Esophagus squamous epithelium (tissue), 5 donors: ENCODE results near the gene STX5. TPM values are rescaled to one million over a fixed set of nuclear protein-coding genes. Genes with fewer than 3 reads are reported as not detected.
"Not testable (repeated sequence)": the region's sequence is repeated elsewhere in the genome, so short reads cannot be mapped to it uniquely, and the experiment has no call there.

Experiments used
- DNase-seq: peaks from one replicate; lab custom pipeline; 2025; lab: John Stamatoyannopoulos, UW
- H3K27ac ChIP-seq, 4 donors: fragments of 200-600 bp; sonication (generic); one replicate each; pipeline ENCODE4 v1.5.1; 2016 to 2019; ENCODE audit warnings: mild to moderate bottlenecking in 1 of 4
- H3K27me3 ChIP-seq, 4 donors: fragments of 200-600 bp; sonication (generic); 1 replicate in 3 of 4; 2 replicates in 1 of 4; pipeline versions ENCODE4 v1.5.1 to v1.6.0; 2017 to 2021; ENCODE audit warnings: antibody characterized with exemption in 1 of 4
- H3K36me3 ChIP-seq, 3 donors: fragments of 200-600 bp; sonication (generic); one replicate each; pipeline ENCODE4 v1.5.1; 2016 to 2019
- H3K4me1 ChIP-seq, 3 donors: fragments of 200-600 bp; sonication (generic); one replicate each; pipeline ENCODE4 v1.5.1; 2017 to 2019
- H3K4me3 ChIP-seq, 4 donors: fragments of 200-600 bp; sonication (generic); 1 replicate in 3 of 4; 2 replicates in 1 of 4; pipeline ENCODE4 v1.5.1; 2016 to 2019; ENCODE audit warnings: mild to moderate bottlenecking in 2 of 4, moderate library complexity in 1 of 4
- H3K9me3 ChIP-seq, 3 donors: fragments of 200-600 bp; sonication (generic); one replicate each; pipeline ENCODE4 v1.5.1; 2016 to 2019
- POLR2A ChIP-seq, 4 donors: fragments of 450-650 bp; IDR thresholded peaks; one replicate each; pipeline ENCODE4 v1.6.1; 2017; ENCODE audit warnings: antibody characterized with exemption in 4 of 4, mild to moderate bottlenecking in 4 of 4, moderate library complexity in 3 of 4
- WGBS, 2 donors: methylation state at CpG; one replicate each; pipeline ENCODE4 v1.1.5; 2018; 5-methylcytosine and 5-hydroxymethylcytosine counted together
- intact Hi-C: fragments of 100-400 bp; cut with DNase I; formaldehyde crosslinking; loops from one replicate; pipeline ENCODE4 v1.15.0; 2022
- small RNA-seq, 4 donors: library from RNA; depleted of rRNA; stranded (forward); fragments of <200 nt; gene quantifications; one replicate each; pipeline ENCODE3, GENCODE V24; 2016
- total RNA-seq, 4 donors: library from RNA; depleted of rRNA; stranded (reverse); fragments of >200 nt; gene quantifications; one replicate each; pipeline ENCODE4 v1.1.0, GENCODE V29; 2016
- TF ChIP-seq, protein P1 (sequence below), 6 experiments: fragments of 450-650 bp in 4 of 6; fragments of 200-600 bp in 2 of 6; sonication (generic) in 2 of 6; IDR thresholded peaks; one replicate each; pipeline ENCODE4 v1.5.1; 2016 to 2019; ENCODE audit warnings: antibody characterized with exemption in 6 of 6, mild to moderate bottlenecking in 4 of 6, moderate library complexity in 4 of 6
- donor health status: DM: yes; HTN: yes; CAD: no.

Gene STX5
- total RNA-seq, 4 donors from 2014 or later, result 23.0 to 34.7 (median 24.2) TPM

DNA sequence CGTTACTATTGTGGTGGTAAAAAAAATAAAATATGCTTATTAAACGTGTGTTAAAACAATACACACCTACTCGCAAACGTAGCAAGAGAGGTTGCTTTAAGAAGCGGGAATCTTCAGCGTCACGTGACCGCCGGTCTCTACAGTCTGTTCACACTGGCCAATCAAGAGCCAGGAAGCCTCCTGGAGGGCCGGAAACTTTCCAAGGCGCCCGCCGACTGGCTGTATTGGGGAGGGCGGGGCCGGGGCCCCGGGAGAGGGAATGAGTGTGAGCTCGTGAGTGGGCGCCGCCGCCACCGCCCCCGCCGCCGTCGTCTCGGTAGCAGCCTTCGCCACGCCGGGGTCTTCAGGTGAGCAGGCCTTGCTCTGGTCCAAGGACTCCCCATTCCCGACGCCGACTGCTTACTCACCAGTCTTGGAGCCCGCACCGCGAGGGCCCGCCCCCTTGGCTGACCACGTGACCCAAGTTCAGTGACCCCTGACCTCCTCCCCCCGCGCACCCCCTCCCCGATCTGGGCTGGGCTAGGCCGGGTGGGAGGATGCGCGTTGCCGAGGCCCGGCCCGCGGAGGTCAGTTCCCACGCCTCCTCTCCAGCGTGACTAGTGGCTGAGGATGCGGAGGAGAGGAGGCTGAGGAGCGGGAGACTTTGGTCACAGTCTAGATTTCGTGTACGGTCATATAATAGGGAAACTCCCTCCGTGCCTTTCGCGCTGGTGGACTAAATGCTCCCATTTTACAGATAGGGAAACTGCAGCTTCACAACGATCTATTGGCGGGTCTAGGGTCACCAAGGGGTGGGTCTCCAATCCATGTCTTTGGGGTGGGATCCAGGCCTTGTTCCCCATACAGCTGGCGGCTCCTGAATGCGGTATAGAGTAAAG lies 60.5 kb downstream of the STX5 start, which contains the start of gene TAF6L:
Gene TAF6L, plus strand, starts transcription at position 253 of the 878 bp plus-strand sequence. CDS start 4,388 bp downstream, outside the sequence.
- H3K4me1 ChIP-seq, result peaks cover 9 to 54% (median 17%) of the 10 kb centered on the region in 3 donors
- H3K36me3 ChIP-seq, result peaks cover 11 to 39% (median 14%) of the 10 kb centered on the region in 3 donors
- intact Hi-C loops, result no loop called here
- H3K27me3 ChIP-seq, result no peaks in the 10 kb centered on the region
- 3 to 5% methylated on average over 24 to 28 of the region's 60 CpGs for WGBS, 2 donors
- H3K4me3 ChIP-seq, result peak within 1 kb of the TSS; percentile 60 to 92 (median 68)
- peak; percentile 90 for DNase-seq
- peak within 1 kb of the TSS; percentile 91 to 99 (median 97) for H3K27ac ChIP-seq
- peak in 1 of 4 donors; percentile 7 for TF ChIP-seq POLR2A (IDR thresholded peaks at IDR 0.05)
- TF ChIP-seq, protein P1, sequence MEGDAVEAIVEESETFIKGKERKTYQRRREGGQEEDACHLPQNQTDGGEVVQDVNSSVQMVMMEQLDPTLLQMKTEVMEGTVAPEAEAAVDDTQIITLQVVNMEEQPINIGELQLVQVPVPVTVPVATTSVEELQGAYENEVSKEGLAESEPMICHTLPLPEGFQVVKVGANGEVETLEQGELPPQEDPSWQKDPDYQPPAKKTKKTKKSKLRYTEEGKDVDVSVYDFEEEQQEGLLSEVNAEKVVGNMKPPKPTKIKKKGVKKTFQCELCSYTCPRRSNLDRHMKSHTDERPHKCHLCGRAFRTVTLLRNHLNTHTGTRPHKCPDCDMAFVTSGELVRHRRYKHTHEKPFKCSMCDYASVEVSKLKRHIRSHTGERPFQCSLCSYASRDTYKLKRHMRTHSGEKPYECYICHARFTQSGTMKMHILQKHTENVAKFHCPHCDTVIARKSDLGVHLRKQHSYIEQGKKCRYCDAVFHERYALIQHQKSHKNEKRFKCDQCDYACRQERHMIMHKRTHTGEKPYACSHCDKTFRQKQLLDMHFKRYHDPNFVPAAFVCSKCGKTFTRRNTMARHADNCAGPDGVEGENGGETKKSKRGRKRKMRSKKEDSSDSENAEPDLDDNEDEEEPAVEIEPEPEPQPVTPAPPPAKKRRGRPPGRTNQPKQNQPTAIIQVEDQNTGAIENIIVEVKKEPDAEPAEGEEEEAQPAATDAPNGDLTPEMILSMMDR (IDR thresholded peaks at IDR 0.05), result peak in 1 of 6 experiments; percentile 0
- no peaks in the 10 kb centered on the region for H3K9me3 ChIP-seq

DNA sequence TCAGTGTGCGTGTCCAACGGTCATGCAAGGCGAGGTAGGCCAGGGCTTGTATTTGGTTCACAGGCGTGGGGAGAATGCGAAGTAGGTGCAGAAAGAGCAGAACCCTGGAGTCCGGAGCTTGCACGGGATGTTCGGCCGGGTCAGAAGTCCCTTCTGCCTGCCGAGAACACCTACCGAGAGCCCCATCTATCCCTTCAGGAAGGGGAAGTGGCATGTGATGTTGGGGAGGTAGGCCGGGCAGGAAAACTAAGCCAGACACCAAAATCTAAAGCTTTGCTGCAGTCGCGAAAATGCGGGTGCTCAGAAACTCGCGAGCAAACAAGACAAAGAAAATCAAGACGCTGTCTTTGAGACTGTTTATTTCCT lies 61.1 kb downstream of the STX5 start:
- Histone ChIP-seq H3K36me3 (peaks cover 7 to 39% (median 7%) of the 10 kb centered on the region in 3 donors), H3K27me3 (no peaks in the 10 kb centered on the region), H3K9me3 (no peaks in the 10 kb centered on the region), H3K27ac (peak overlapping the region; percentile 91 to 99 (median 97)), H3K4me1 (peaks cover 9 to 54% (median 17%) of the 10 kb centered on the region in 3 donors), H3K4me3 (peak overlapping the region; percentile 60 to 92 (median 68))
- no peak for DNase-seq
- 0 to 2% methylated on average over 17 to 18 of the region's 18 CpGs for WGBS, 2 donors
- TF ChIP-seq, protein P1 (IDR thresholded peaks at IDR 0.05), result no peak
- no peak for TF ChIP-seq POLR2A (IDR thresholded peaks at IDR 0.05)
- intact Hi-C loops, result no loop called here

DNA sequence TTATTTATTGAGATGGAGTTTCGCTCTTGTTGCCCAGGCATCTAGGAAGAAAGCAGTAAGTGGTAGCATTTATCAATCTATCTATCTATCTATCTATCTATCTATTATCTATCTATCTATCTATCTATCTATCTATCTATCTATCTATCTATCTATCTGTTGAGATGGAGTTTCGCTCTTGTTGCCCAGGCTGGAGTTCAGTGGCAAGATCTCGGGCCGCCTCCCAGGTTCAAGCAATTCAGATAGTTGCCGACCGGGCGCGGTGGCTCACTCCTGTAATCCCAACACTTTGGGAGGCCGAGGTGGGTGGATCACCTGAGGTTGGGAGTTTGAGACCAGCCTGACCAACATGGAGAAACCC lies 71.0 kb downstream of the STX5 start:
- peak overlapping the region; percentile 53 to 91 (median 60) for H3K4me3 ChIP-seq
- 39 to 41% methylated on average over 8 to 9 of the region's 9 CpGs for WGBS, 2 donors
- H3K27ac ChIP-seq, result peak overlapping the region; percentile 80 to 93 (median 88)
- intact Hi-C loops, result loop anchor here (5.0 kb wide), 1 partner anchor 34 kb away; the partner anchor contains the start of genes HNRNPUL2 and TTC9C
- not testable (repeated sequence) for H3K27me3 ChIP-seq, H3K9me3 ChIP-seq, DNase-seq
- peaks cover 12 to 33% (median 17%) of the 10 kb centered on the region in 3 donors for H3K4me1 ChIP-seq
- peaks cover 0 to 33% (median 0%) of the 10 kb centered on the region in 3 donors for H3K36me3 ChIP-seq

DNA sequence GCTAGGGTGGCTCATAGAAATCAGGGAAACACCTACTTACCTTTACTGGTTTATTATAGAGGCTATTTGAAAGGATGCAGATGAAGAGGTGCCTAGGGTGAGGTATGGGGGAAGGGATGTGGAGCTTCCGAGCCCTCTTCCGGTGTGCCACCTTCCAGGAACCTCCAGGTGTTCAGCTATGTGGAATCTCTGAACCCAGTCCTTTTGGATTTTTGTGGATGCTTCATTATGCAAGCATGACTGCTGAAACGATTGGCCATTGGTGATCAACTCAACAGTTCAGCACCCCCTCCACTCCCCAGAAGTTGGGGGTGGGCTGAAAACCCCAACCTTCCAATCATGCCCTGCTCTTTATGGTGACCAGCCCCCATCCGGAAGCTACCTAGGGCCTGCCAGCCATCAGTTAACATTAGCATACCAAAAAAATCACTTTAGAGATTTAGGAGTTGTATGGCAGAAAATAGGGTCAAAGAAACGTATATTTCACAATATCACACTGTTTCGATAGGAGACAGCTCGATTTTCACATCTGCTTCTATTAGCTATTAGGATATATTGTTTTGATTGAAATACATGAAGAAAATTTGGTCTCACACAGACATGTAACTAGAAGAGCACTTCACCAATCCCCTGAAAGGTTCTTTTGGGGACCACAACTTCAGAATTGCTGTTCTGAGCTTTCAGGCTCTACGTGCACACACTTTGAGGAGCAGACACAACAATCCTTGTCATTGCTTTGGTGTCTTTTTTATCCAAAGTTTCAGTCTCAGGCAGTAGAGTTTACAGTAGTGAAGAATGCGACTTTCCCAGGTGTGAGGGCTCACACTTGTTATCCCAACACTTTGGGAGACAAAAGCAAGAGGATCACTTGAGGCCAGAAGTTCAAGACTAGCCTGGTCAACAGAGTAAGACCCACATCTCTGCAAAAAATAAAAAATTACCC lies 73.7 kb downstream of the STX5 start:
- Histone ChIP-seq H3K36me3 (peaks cover 0 to 6% (median 0%) of the 10 kb centered on the region in 3 donors), H3K4me1 (peaks cover 21 to 34% (median 22%) of the 10 kb centered on the region in 3 donors), H3K9me3 (no peaks in the 10 kb centered on the region), H3K4me3 (no peak overlapping the region), H3K27ac (no peak overlapping the region), H3K27me3 (no peaks in the 10 kb centered on the region)
- intact Hi-C loops, result no loop called here
- 62 to 70% methylated on average over 7 to 8 of the region's 9 CpGs for WGBS, 2 donors
- no peak for DNase-seq
- no peak for TF ChIP-seq POLR2A (IDR thresholded peaks at IDR 0.05)
- TF ChIP-seq, protein P1 (IDR thresholded peaks at IDR 0.05), result no peak

Small RNA genes lying within 50 kb of the gene (small RNA-seq; reads per million reads assigned to genes)
- 0 to 0.27 (median 0.16) reads per million in 4 donors for gene MIR6514
- gene RF00099, result 0 reads per million in 4 donors
- 0 reads per million in 4 donors for gene RNU6-118P
- 0 reads per million in 4 donors for gene SNORD22
- 0 reads per million in 4 donors for gene SNORD26
- gene SNORD27, result 0 reads per million in 4 donors
- 0 reads per million in 4 donors for gene SNORD28
- gene SNORD30, result 1,111 to 7,307 (median 5,143) reads per million in 4 donors

Other genes with a start within 250 kb of the STX5 start
- 10 to 100 TPM in 1 of 4 donors, 1 to 10 TPM in 3; 5.0 to 12.7 (median 8.0) TPM for gene TUT1, start 240.5 kb downstream of the STX5 start, total RNA-seq
- gene MTA2, start 230.2 kb downstream of the STX5 start, total RNA-seq, result 100 to 1,000 TPM; 103 to 132 (median 111) TPM
- 10 to 100 TPM; 34.7 to 58.6 (median 53.6) TPM for gene EML3, start 219.3 kb downstream of the STX5 start, total RNA-seq
- gene ROM1, start 218.8 kb downstream of the STX5 start, total RNA-seq, result 10 to 100 TPM in 1 of 4 donors, 1 to 10 TPM in 3; 5.5 to 10.8 (median 7.2) TPM
- gene B3GAT3, start 210.1 kb downstream of the STX5 start, total RNA-seq, result 10 to 100 TPM in 3 of 4 donors, 1 to 10 TPM in 1; 8.6 to 17.2 (median 12.9) TPM
- 10 to 100 TPM; 90.8 to 97.2 (median 95.0) TPM for gene GANAB, start 185.4 kb downstream of the STX5 start, total RNA-seq
- 10 to 100 TPM; 15.4 to 21.2 (median 19.0) TPM for gene INTS5, start 178.7 kb downstream of the STX5 start, total RNA-seq
- 10 to 100 TPM; 36.0 to 53.4 (median 43.6) TPM for gene C11orf98, start 166.8 kb downstream of the STX5 start, total RNA-seq
- 10 to 100 TPM in 2 of 4 donors, 1 to 10 TPM in 2; 1.1 to 10.5 (median 7.0) TPM for gene CSKMT, start 166.7 kb downstream of the STX5 start, total RNA-seq
- 10 to 100 TPM; 10.5 to 17.2 (median 12.2) TPM for gene UQCC3, start 160.4 kb downstream of the STX5 start, total RNA-seq
- gene LBHD1, start 159.8 kb downstream of the STX5 start, total RNA-seq, result 1 to 10 TPM; 1.8 to 3.6 (median 2.5) TPM
- 100 to 1,000 TPM in 1 of 4 donors, 10 to 100 TPM in 3; 67.3 to 148 (median 86.1) TPM for gene UBXN1, start 153.0 kb downstream of the STX5 start, total RNA-seq
- gene LRRN4CL, start 142.5 kb downstream of the STX5 start, total RNA-seq, result 10 to 100 TPM in 1 of 4 donors, 1 to 10 TPM in 2, under 1 TPM in 1; 0.27 to 12.0 (median 4.5) TPM
- 10 to 100 TPM; 25.7 to 69.4 (median 32.6) TPM for gene BSCL2, start 124.6 kb downstream of the STX5 start, total RNA-seq
- gene GNG3, start 124.4 kb downstream of the STX5 start, total RNA-seq, result not detected
- 10 to 100 TPM; 14.4 to 33.0 (median 26.4) TPM for gene HNRNPUL2, start 104.6 kb downstream of the STX5 start, total RNA-seq
- gene TTC9C, start 103.6 kb downstream of the STX5 start, total RNA-seq, result 10 to 100 TPM in 3 of 4 donors, 1 to 10 TPM in 1; 9.6 to 21.3 (median 15.0) TPM
- gene ZBTB3, start 77.9 kb downstream of the STX5 start, total RNA-seq, result 1 to 10 TPM; 4.7 to 7.7 (median 6.9) TPM
- 10 to 100 TPM; 26.5 to 61.2 (median 47.7) TPM for gene POLR2G, start 70.5 kb downstream of the STX5 start, total RNA-seq
- 10 to 100 TPM; 11.5 to 40.2 (median 19.0) TPM for gene TAF6L, start 60.7 kb downstream of the STX5 start, total RNA-seq
- 10 to 100 TPM; 35.6 to 60.1 (median 43.3) TPM for gene TMEM179B, start 44.6 kb downstream of the STX5 start, total RNA-seq
- 10 to 100 TPM; 13.2 to 28.4 (median 22.0) TPM for gene TMEM223, start 40.0 kb downstream of the STX5 start, total RNA-seq
- gene NXF1, start 26.6 kb downstream of the STX5 start, total RNA-seq, result 10 to 100 TPM; 38.1 to 62.4 (median 44.4) TPM
- not detected for gene TEX54, start 790 bp upstream of the STX5 start, total RNA-seq
- gene WDR74, start 7.5 kb upstream of the STX5 start, total RNA-seq, result 10 to 100 TPM; 31.7 to 74.0 (median 44.3) TPM
- 100 to 1,000 TPM; 132 to 373 (median 153) TPM for gene SLC3A2, start 48.8 kb upstream of the STX5 start, total RNA-seq
- under 1 TPM in 2 of 4 donors, not detected in 2; 0.30 to 0.73 TPM for gene CHRM1, start 89.3 kb upstream of the STX5 start, total RNA-seq
- not detected for gene SLC22A6, start 152.9 kb upstream of the STX5 start, total RNA-seq
- not detected for gene SLC22A8, start 183.8 kb upstream of the STX5 start, total RNA-seq